Breast epithelium (tissue), 4 donors: ENCODE results near the gene PDE4D. TPM values are rescaled to one million over a fixed set of nuclear protein-coding genes. Genes with fewer than 3 reads are reported as not detected.

Experiments
- DNase-seq, 2 donors: peaks; one replicate each; pipeline ENCODE4 v3.0.0-alpha.2; 2019; ENCODE audit warnings: low spot score in 2 of 2
- H3K27ac ChIP-seq, 2 donors: fragments of 200-600 bp; sonication (generic) in 1 of 2; one replicate each; pipeline ENCODE4 v1.5.1; 2016 to 2019; ENCODE audit warnings: mild to moderate bottlenecking in 1 of 2
- H3K27me3 ChIP-seq, 2 donors: fragments of 200-600 bp; sonication (generic) in 1 of 2; one replicate each; pipeline versions ENCODE4 v1.5.1 to v1.6.0; 2017 to 2019; ENCODE audit warnings: control low read depth in 1 of 2, mild to moderate bottlenecking in 1 of 2
- H3K36me3 ChIP-seq: fragments of 200-600 bp; one replicate; pipeline ENCODE4 v1.5.1; 2019
- H3K4me1 ChIP-seq, 2 donors: fragments of 200-600 bp; sonication (generic); one replicate each; pipeline ENCODE4 v1.5.1; 2016 to 2019; ENCODE audit warnings: control low read depth in 1 of 2
- H3K4me3 ChIP-seq, 3 donors: fragments of 200-600 bp; sonication (generic); 1 replicate in 2 of 3; 2 replicates in 1 of 3; pipeline ENCODE4 v1.5.1; 2016 to 2019; ENCODE audit warnings: mild to moderate bottlenecking in 3 of 3, moderate library complexity in 2 of 3
- H3K9me3 ChIP-seq, 2 donors: fragments of 200-600 bp; sonication (generic) in 1 of 2; one replicate each; pipeline ENCODE4 v1.5.1; 2016 to 2019; ENCODE audit warnings: control low read depth in 1 of 2
- CTCF ChIP-seq, 3 donors: fragments of 450-650 bp; IDR thresholded peaks; one replicate each; pipeline ENCODE4 v1.5.1; 2016 to 2017; ENCODE audit warnings: antibody characterized with exemption in 3 of 3, mild to moderate bottlenecking in 3 of 3, moderate library complexity in 3 of 3
- POLR2A ChIP-seq: fragments of 450-650 bp; IDR thresholded peaks from one replicate; pipeline ENCODE4 v1.6.1; 2016; ENCODE audit warnings: antibody characterized with exemption, mild to moderate bottlenecking, moderate library complexity
- POLR2AphosphoS5 ChIP-seq, 3 donors: sonication (generic); formaldehyde crosslinking; IDR thresholded peaks; one replicate each; pipeline ENCODE4 v1.6.1; 2017; ENCODE audit warnings: antibody characterized with exemption in 3 of 3
- intact Hi-C: fragments of 100-400 bp; cut with DNase I; formaldehyde crosslinking; loops from one replicate; pipeline ENCODE4 v1.15.1; 2023; ENCODE audit warnings: low total_unique reads
- total RNA-seq, 3 donors: library from RNA; depleted of rRNA; stranded (reverse); fragments of >200 nt; gene quantifications; one replicate each; pipeline ENCODE4 v1.1.0, GENCODE V29; 2016

The PDE4D gene
- total RNA-seq, 3 donors from 2014 or later, result 14.4 to 37.4 (median 28.2) TPM

GRCh38 chr5:59241552-59241951, 652.0 kb downstream of the PDE4D start:
- TF ChIP-seq CTCF (IDR thresholded peaks at IDR 0.05), result no peak
- no peak for TF ChIP-seq POLR2AphosphoS5 (IDR thresholded peaks at IDR 0.05)
- TF ChIP-seq POLR2A, result no peak
- Histone ChIP-seq H3K4me1 (no peaks in the 10 kb centered on the region), H3K4me3 (no peak overlapping the region), H3K9me3 (no peaks in the 10 kb centered on the region), H3K36me3 (no peaks in the 10 kb centered on the region), H3K27ac (no peak overlapping the region), H3K27me3 (no peaks in the 10 kb centered on the region)
- no peak for DNase-seq
- intact Hi-C loops, result no loop called here

GRCh38 chr5:59241119-59241518, 652.4 kb downstream of the PDE4D start:
- Histone ChIP-seq H3K4me1 (no peaks in the 10 kb centered on the region), H3K27ac (no peak overlapping the region), H3K9me3 (no peaks in the 10 kb centered on the region), H3K4me3 (no peak overlapping the region), H3K27me3 (no peaks in the 10 kb centered on the region), H3K36me3 (no peaks in the 10 kb centered on the region)
- TF ChIP-seq POLR2AphosphoS5 (IDR thresholded peaks at IDR 0.05), result no peak
- intact Hi-C loops, result no loop called here
- DNase-seq, result no peak

GRCh38 chr5:59238126-59238902, 655.2 kb downstream of the PDE4D start:
- Histone ChIP-seq H3K4me3 (no peak overlapping the region), H3K9me3 (no peaks in the 10 kb centered on the region), H3K27me3 (no peaks in the 10 kb centered on the region), H3K27ac (no peak overlapping the region), H3K36me3 (no peaks in the 10 kb centered on the region), H3K4me1 (no peaks in the 10 kb centered on the region)
- TF ChIP-seq POLR2A (no peak), POLR2AphosphoS5 (IDR thresholded peaks at IDR 0.05) (no peak), CTCF (IDR thresholded peaks at IDR 0.05) (no peak)
- intact Hi-C loops, result no loop called here
- DNase-seq, result no peak

GRCh38 chr5:59236986-59237385, 656.5 kb downstream of the PDE4D start:
- H3K4me3 ChIP-seq, result no peak overlapping the region
- H3K9me3 ChIP-seq, result no peaks in the 10 kb centered on the region
- TF ChIP-seq CTCF (IDR thresholded peaks at IDR 0.05) (no peak), POLR2A (no peak), POLR2AphosphoS5 (IDR thresholded peaks at IDR 0.05) (no peak)
- H3K4me1 ChIP-seq, result no peaks in the 10 kb centered on the region
- H3K27ac ChIP-seq, result no peak overlapping the region
- H3K27me3 ChIP-seq, result no peaks in the 10 kb centered on the region
- intact Hi-C loops, result no loop called here
- H3K36me3 ChIP-seq, result no peaks in the 10 kb centered on the region
- DNase-seq, result no peak

GRCh38 chr5:59236448-59236847, 657.1 kb downstream of the PDE4D start:
- H3K27me3 ChIP-seq, result no peaks in the 10 kb centered on the region
- no peaks in the 10 kb centered on the region for H3K9me3 ChIP-seq
- H3K4me1 ChIP-seq, result no peaks in the 10 kb centered on the region
- no peak for DNase-seq
- TF ChIP-seq POLR2A (no peak), CTCF (IDR thresholded peaks at IDR 0.05) (no peak), POLR2AphosphoS5 (IDR thresholded peaks at IDR 0.05) (no peak)
- H3K27ac ChIP-seq, result no peak overlapping the region
- no peak overlapping the region for H3K4me3 ChIP-seq
- H3K36me3 ChIP-seq, result no peaks in the 10 kb centered on the region
- intact Hi-C loops, result no loop called here
